CD1c-positive myeloid dendritic cell (primary cell): ENCODE data around the gene ANKS1A.
"Not testable (repeated sequence)": the region's sequence is repeated elsewhere in the genome, so short reads cannot be mapped to it uniquely, and the experiment has no call there.

Source experiments
- DNase-seq: peaks from one replicate; pipeline ENCODE4 v3.0.0-alpha.2; 2016; ENCODE audit errors: extremely low spot score

ANKS1A gene

DNA sequence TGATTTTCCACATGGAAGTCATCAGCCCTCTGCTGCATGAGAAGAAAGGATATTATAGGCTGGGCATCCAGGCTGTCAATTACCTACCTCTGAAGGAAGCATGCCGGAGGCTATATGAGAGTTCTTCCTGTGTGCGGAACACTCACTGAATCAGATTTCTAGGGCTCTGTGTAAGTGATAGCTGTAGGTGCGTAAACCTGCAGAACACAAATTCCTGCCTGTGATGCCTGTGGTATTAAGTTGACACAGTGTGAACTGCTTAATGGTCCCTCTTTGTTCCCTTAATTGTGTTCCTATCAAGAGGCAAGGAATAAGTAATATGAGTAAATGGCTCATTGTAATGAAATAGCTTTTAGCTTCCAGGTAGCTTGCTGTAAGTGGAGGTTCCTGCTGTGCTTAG, 103.3 kb downstream of the ANKS1A start:
- DNase-seq = no peak

DNA sequence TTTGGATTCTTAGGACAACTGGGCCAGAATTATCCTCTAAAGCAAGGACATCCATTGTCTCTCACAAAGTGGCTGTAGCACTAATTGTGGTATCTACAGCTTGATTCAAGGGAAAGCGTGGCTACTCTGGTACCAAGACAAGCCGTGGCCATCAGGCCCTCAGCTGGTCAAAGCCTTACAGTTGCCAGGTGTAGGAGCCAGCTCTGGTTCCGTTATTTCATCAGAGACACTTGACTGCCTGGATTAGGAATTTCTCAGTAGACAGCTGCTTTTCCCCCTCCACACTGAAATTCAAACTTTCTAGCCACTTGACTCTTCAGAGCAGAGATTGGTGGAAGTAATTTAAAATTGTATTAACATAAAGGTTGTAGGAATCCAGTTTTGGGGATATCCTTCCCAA, 104.2 kb downstream of the ANKS1A start:
- no peak for DNase-seq

DNA sequence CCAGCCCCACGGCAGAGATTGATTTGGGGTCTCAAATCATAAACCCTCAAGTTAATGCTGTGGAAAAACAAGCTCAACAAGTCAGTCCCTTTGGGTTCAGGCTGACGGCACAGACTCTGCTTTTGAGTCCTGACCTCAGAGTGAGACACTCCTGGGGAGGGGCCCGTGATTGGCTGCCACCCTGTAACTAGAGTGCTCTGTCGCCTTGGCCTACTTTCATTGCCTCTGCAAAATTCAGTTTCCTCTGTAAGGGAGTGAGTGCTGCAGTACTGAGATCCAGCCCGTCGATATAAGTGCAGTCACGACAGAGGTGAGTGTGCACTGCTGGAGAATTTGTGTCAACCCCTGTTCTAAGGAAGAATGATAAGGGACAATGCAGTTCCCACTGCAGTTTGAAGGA, 105.6 kb downstream of the ANKS1A start:
- DNase-seq = no peak

DNA sequence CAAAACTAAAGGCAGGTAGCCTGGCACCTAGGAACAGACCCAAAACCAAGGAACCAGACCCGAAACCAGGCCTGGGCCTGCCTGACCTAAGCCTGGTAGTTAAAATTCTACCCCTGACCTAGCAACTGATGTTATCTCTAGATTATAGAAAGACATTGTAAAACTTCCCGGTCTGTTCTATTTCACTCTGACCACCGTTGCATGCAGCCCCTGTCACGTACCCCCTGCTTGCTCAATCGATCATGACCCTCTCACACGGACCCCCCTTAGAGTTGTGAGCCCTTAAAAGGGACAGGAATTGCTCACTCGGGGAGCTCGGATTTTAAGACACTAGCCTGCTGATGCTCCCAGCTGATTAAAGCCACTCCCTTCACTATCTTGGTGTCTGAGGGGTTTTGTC, 109.4 kb downstream of the ANKS1A start:
- DNase-seq = not testable (repeated sequence)

DNA sequence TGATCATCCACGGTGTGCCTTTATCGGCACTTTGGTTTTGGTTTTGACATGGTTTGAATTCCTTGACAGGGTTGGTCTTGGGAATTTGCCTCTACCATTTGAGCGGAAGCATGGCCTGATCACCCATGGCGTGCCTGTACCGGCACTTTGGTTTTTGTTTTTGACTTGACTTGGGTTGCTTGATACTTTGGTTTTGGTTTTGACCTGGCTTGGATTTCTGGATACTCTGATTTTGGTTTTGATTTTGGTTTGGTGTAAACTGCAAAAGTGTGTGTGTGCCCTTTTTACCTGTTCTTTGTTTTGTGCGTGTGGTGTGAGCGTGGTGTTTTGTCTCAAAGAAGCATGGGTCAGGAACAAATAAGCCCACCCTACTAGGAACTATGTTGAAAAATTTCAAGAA, 110.1 kb downstream of the ANKS1A start:
- not testable (repeated sequence) for DNase-seq

DNA sequence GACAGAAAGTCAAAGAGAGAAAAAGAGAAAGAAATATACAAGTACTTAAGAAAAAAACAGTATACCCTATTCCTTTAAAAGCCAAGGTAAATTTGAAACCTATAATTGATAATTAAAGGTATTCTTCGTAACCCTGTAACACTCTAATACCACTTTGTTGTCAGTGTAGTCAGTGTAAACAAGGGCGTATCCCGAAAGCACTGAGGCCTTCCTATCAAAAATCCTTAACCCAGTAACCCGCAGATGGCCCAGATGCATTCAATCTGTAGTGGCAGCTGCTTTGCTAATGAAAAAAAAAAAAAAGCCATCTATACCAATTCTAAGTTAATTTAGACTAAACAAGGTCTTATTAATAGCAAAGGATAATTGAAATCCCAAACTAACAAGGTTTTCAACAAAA, 110.9 kb downstream of the ANKS1A start:
- not testable (repeated sequence) for DNase-seq

DNA sequence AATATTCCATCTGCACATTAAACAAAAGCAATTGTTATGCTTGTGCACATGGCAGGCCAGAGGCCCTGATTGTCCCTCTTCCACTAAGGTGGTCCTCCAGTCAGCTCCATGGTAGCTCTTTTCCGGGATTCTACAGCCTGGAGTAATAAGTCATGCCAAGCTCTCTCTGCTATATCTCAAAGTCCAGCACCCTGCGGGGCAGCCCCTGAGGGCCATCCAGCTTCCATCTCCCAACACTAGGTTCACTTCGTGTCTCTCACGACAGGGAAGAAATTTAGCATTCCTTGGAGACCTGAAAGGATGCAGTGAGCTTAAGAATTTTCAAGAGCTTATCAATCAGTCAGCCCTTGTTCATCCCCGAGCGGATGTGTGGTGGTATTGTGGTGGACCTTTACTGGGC, 112.3 kb downstream of the ANKS1A start:
- not testable (repeated sequence) for DNase-seq

DNA sequence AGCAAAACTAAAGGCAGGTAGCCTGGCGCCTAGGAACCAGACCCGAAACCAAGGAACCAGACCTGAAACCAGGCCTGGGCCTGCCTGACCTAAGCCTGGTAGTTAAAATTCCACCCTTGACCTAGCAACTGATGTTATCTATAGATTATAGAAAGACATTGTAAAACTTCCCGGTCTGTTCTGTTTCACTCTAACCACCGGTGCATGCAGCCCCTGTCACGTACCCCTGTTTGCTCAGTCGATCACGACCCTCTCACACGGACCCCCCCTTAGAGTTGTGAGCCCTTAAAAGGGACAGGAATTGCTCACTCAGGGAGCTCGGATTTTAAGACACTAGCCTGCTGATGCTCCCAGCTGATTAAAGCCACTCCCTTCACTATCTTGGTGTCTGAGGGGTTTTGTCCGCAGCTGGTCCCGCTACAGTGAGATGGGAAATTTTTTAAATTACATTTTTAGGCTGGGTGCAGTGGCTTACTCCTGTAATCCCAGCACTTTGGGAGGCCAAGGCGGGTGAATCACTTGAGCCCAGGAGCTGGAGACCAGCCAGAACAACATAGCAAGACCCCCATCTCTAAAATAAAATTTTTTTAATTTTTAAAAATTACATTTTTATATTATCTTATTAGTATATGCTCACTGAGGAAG, 115.0 kb downstream of the ANKS1A start:
- not testable (repeated sequence) for DNase-seq

DNA sequence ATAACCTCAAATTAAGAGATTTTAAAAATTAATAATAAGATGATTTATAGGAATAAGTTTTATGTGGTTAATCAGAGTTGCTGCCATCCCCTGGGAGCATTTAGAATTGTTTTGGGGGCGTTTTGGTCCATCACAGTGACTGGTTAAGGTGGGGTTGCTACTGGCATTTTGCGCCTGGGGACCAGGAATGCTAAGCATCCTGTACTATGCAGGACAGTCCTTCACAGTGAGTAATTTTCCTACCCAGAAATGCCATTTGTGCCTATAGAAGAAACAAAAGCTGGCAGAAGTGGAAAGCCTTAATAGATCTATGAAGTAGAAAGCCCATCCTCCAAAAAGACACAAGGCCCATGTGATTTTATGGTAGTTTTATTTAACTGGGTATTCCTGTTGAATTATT, 118.0 kb downstream of the ANKS1A start:
- DNase-seq = no peak

DNA sequence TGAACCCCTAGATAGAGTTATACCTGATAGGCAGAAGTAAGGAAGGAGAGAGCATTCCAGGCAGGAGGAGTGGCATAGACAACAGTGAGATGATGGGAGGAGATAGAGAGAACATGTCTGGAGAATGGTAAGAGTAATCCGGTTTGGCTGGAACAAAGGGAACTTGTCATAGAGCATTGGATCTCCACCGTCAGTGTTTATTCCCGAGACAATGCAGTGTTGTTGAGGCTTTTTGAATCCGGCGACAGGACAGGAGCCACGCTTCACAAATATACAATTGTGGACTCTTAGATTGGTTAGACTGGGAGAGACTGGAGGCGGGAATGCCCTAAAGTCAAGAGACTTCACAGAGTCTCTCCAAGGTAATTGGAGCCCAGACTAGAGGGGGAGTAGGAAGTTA, 119.8 kb downstream of the ANKS1A start:
- no peak for DNase-seq

DNA sequence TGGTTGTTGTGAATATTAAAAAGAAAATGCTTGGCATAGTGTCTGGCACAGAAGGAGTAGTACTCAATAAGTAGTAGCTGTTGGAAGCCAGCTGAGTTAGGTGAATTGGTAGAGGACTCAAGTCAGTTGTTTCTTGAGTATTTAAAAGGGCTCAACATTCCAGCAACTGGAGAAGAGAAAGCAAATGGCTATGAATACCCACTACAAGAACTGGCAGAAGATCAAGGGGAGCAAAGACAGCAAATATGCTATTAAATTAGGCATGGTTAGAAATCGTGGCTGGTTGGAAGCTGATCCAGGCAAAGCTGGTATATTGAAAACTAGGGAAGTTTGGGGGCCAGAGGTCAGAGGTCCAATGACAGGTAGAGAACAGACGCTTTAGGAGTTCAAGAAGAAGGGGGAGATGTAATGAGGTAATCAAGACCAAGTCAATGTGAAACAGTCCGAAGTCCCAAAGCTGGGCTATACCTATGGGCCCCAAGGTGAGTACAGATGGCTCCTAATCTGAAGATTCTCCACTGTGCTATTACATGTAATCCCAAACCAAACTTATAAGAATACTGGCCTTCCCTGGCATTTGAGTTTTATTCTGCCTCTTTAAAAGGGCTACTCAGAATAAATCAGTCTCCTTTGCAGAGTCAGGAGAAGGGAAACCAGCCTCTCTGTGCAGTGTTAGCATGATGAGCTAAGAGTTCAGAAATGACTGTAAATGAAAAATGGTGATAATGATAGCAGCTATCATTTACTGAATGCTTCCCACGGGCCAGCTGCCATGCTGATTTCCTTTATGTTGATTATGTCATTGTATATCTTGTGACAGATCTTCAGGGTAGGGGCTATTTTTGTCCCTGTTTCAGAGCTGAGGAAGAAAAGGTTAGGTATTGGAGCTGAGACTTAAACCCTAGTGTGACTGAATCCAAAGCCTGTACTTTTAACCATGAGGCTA, 122.3 kb downstream of the ANKS1A start:
- no peak for DNase-seq

DNA sequence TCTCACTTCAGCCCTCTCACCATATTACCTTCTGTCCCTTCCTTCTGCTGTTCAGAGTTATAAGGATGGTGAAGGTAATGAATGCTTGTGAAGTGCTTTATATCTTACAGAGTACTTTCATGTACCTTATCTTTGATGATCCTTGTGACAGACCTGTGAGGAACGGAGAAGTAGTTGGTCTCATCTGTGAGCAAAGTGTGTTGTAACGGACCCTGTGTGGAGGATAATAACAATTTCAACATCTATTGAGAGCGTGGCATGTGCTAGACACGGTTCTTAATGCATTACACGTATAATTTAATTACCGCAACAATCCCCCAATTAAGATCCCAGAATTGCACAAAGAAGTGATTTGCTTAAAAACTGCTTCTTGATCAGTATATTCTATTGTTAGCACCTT, 124.6 kb downstream of the ANKS1A start:
- no peak for DNase-seq

DNA sequence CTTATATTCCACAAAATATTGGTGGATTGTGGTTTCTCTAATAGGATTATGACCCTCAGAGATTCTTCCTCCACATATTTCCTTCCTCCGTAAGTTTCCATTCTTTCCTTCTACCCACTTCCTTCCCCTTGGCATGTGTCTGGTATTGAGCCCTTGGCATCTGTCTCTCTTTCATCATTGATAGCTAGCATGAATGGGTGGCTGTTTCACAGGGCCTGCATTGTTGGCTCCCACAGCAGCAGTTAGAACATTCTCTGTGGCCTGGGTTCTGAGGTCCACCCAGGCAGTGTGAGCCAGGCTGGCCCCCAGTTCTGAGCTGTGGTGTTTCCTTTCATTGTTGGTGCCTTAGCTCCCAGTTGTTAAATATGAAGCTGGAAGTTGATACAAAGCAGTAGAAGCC, 125.3 kb downstream of the ANKS1A start:
- no peak for DNase-seq

DNA sequence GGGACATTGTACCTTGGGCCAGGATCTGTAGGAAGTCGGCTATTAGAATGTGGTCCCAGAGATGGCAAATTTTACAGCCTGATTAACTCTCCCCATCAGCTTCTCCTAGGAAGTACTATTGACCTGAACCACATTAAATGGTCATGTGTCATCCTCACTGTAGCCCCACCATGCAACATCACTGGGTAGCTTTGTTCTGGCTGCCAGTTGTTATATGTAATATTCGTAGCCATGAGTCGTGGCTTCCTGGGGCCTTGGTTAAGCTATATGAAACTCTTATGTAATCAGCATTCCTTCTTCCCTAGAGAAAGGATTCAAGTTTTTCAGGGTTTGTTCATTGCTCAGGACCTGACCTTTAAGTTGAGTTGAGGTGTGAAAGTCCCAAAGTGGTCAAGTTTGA, 125.7 kb downstream of the ANKS1A start:
- DNase-seq = no peak

DNA sequence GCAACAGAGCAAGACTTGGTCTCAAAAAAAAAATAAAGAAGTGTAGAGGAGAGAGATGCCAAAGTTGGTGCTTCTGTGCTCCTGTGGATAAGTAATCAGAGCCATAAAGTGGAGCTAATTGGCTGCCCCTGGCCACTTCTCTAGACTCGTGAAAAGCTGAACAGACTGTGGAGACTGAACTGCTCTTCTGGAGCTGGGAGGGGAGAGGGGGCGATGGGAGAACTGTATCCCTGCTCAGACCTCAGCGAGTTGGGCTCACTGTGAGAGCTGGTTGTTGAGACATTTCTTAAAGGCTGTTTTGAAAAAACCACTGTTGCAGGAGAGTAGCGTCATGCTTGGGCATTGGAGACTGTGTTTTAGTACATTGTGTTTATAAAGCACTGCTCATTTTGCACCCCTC, 126.4 kb downstream of the ANKS1A start:
- no peak for DNase-seq

DNA sequence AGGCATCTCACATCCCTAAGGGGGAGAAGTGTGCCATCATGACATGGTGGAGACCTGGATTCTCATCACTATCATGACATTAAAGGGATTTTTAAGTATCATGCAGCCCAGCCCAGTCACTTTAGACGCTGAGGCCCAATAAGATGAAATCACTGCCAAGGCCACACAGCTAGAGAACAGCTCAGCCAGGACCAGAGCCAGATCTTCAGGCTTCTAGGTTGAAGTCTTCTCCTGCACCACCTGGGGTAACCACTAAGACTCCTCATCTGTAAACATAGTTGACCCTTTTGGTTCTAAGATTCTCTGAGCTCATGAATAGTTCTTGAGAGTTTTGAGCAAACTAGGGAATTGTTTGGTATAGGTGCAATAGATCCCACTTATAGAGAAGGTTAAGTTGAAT, 126.9 kb downstream of the ANKS1A start:
- no peak for DNase-seq

DNA sequence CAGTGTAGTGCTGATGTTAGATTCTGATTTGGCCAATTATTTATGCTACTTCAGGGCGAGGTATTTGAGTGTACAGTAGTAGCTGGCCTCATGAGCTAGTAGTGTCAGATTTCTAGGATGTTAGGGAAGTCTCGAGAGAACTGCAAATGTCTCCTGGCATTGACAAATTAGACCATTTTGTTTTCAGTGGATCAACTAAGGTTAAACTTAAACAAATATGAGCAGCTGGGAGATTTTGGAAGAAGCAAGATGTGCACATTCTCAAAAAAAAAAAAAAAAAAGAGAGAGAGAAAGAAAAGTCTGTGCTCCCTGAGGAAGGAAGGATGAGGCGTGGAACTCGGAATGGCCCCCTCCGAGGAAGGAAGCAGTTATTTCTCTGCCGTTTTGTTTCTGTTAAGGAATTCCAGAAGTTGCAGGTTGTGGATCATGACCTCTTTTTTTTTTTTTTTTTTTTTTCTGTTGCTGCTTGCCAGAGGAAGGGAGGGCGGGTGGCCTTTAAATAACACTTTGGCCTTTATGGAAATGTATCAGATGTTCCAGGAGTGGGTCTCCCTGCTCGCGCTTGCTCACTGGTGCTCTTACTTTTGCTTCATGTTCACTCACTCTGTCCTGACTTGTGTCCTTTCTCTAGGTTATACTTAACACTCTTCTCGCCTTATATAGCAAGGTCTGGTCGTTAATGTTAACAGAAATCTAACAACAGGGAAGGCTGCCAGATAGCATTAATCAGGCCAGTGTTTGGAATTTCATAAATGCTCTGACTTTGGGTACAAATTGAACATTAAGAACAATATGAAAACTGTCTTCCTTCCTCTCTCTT, 127.7 kb downstream of the ANKS1A start:
- DNase-seq = no peak

DNA sequence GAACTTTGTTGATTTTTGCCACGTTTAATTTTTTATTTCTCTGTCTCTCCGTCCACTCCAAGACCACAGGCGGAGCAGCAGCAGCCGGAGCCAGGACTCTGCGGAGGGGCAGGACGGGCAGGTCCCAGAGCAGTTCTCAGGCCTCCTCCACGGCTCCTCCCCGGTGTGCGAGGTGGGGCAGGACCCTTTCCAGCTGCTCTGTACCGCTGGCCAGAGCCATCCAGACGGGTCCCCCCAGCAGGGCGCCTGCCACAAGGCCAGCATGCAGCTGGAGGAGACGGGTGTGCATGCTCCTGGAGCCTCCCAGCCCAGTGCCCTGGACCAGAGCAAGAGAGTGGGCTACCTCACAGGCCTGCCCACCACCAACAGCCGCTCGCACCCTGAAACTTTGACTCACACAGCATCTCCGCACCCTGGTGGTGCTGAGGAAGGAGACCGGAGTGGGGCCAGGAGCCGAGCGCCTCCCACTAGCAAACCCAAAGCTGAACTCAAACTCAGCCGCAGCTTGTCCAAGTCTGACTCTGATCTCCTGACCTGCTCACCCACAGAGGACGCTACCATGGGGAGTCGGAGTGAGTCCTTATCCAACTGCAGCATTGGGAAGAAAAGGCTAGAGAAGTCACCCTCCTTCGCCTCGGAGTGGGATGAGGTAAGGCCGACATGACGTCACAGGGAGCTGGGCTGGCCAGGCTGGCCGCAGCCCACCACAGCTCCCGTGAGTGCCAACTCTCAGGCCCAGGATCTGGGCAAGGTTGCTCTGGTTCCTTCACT, 128.5 kb downstream of the ANKS1A start:
- DNase-seq = no peak

DNA sequence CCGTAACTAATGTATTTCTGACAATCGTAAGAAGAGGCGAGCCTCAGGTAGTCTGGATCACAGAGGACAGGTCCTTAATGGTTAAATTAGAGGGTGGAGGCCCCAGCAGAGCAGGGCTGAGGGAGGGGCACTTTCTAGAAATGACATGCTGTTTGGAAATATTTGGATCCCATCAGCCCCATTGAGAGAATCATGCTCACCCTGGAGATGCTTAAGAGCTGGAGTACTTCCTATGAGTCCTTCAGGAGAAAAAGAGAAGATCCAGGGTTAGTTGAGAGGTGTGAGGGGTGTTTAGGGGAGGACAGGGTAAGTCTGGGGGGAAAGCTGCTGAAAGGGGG, 129.1 kb downstream of the ANKS1A start:
- no peak for DNase-seq

DNA sequence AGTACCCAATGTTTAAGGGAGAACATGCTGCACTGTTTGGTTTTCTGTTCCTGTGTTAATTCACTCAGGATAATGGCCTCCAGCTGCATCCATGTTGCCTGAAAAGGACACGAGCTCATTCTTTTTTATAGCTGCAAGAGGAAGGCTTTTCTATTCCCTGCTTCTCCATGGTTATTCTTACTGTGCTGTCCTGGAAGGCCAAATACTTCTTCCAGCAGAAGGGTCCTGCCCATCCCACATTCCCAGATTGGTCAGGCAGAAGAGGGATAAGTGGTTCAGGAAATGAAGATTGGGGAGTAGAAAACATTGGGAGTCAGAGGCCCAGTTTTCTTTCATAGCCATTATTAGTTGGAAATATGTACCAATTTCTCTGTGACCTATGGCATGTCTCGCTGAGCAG, 129.7 kb downstream of the ANKS1A start:
- no peak for DNase-seq

DNA sequence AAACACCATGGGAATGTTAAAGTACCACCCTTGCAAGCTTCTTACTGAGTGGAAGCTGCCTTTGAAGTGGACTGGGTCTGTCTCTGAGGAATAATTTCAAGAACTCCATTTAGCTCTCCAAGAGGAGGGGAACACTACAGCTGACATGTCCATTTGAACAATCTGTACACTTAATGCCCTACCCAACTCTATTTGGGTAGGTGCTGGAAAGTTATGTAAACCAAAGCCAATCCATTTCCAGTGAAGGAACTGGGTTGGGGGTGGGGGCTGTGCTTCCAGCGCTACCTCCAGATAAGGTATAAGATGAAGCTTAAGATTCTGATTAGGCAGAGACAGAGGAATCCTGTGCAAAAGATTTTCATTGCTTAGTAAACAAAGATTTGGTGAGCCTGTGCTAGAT, 130.1 kb downstream of the ANKS1A start:
- DNase-seq = no peak

DNA sequence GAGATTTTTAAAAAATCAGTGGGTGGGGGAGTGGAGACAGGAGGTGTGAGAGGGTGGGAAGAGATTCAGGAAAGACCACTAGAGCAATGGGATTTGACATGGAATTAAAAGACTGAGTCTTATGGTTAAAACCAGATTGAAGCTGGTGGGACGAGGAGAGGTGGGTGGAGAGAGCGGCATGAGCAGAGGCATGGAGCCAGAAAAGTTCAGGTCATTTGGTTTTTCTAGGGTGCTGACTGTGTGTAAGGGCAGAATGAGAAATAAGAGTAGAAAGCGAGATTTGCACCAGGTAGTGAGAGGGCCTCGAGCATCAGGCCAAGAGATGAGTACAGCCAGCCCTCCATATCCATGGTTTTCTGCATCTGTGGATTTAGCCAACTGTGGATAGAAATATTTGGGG, 130.8 kb downstream of the ANKS1A start:
- DNase-seq = no peak
